OCI-LY1 (cell line): Measurements from ENCODE around the gene LGR4.

Source experiments
- H2AFZ ChIP-seq: fragments of 200-600 bp; sonication (generic), shearing (Covaris generic); 2 replicates; pipeline ENCODE4 v1.6.0; 2014; ENCODE audit warnings: antibody characterized with exemption, mild to moderate bottlenecking, low read length
- H3F3A ChIP-seq: fragments of 200-600 bp; sonication (generic), shearing (Covaris generic); 2 replicates; pipeline ENCODE4 v1.6.0; 2014; ENCODE audit warnings: mild to moderate bottlenecking, antibody characterized with exemption, low read length, moderate library complexity; ENCODE audit not compliant: insufficient read depth
- H3K27ac ChIP-seq: fragments of 200-600 bp; sonication (generic); 2 replicates; pipeline ENCODE4 v1.5.1; 2014; ENCODE audit warnings: low read length, mixed run types, mild to moderate bottlenecking, low read depth; ENCODE audit not compliant: poor library complexity, severe bottlenecking
- H3K27me3 ChIP-seq: fragments of 200-600 bp; sonication (generic); 2 replicates; pipeline ENCODE4 v1.6.0; 2014; ENCODE audit warnings: antibody characterized with exemption, mild to moderate bottlenecking, low read length, moderate library complexity; ENCODE audit not compliant: insufficient read depth
- H3K36me3 ChIP-seq: fragments of 200-600 bp; sonication (generic); 2 replicates; pipeline ENCODE4 v1.6.1; 2014; ENCODE audit warnings: mild to moderate bottlenecking, antibody characterized with exemption, low read length, moderate library complexity, mixed read lengths; ENCODE audit not compliant: insufficient read depth
- H3K4me1 ChIP-seq: fragments of 200-600 bp; sonication (generic); 2 replicates; pipeline ENCODE4 v1.5.1; 2014; ENCODE audit warnings: mild to moderate bottlenecking, low read length, moderate library complexity; ENCODE audit not compliant: insufficient read depth, severe bottlenecking
- H3K4me2 ChIP-seq: fragments of 200-600 bp; sonication (generic), shearing (Covaris generic); 2 replicates; pipeline ENCODE4 v1.6.1; 2014; ENCODE audit warnings: low read length
- H3K4me3 ChIP-seq: fragments of 200-600 bp; sonication (generic); 2 replicates; pipeline ENCODE4 v1.5.1; 2014; ENCODE audit warnings: low read length, low read depth, mild to moderate bottlenecking, mixed read lengths; ENCODE audit not compliant: poor library complexity, severe bottlenecking
- H3K79me2 ChIP-seq: fragments of 200-600 bp; shearing (Covaris generic); 2 replicates; pipeline ENCODE4 v1.6.1; 2016; ENCODE audit warnings: mixed run types, low read length, mixed read lengths; ENCODE audit not compliant: insufficient read depth
- H3K9ac ChIP-seq: fragments of 200-600 bp; sonication (generic), shearing (Covaris generic); 2 replicates; pipeline ENCODE4 v1.6.1; 2014; ENCODE audit warnings: mild to moderate bottlenecking, low read length, mixed read lengths
- H3K9me2 ChIP-seq: fragments of 200-600 bp; sonication (generic), shearing (Covaris generic); 2 replicates; pipeline ENCODE4 v1.6.1; 2014; ENCODE audit warnings: low read depth, mild to moderate bottlenecking, low read length, mixed read lengths
- H3K9me3 ChIP-seq: fragments of 200-600 bp; shearing (Covaris generic); 2 replicates; pipeline ENCODE4 v1.6.1; 2014; ENCODE audit warnings: low read length, mixed read lengths
- H4K20me1 ChIP-seq: fragments of 200-600 bp; sonication (generic), shearing (Covaris generic); 2 replicates; pipeline ENCODE4 v1.6.0; 2016; ENCODE audit warnings: mild to moderate bottlenecking, low read length; ENCODE audit not compliant: insufficient read depth
- CTCF ChIP-seq: fragments of 200-600 bp; sonication (generic), shearing (Covaris generic); IDR thresholded peaks from 2 replicates; pipeline ENCODE4 v1.5.1; 2017; ENCODE audit warnings: mild to moderate bottlenecking, antibody characterized with exemption, low read length, moderate library complexity, mixed read lengths
- EZH2 ChIP-seq: fragments of 200-600 bp; sonication (generic), shearing (Covaris generic); IDR thresholded peaks from 2 replicates; pipeline ENCODE4 v1.8.0; 2017; ENCODE audit warnings: borderline replicate concordance, mixed run types, mild to moderate bottlenecking, antibody characterized with exemption, low read length, moderate library complexity, mixed read lengths

The LGR4 gene

GRCh38 chr11:27475622-27476021 is 3.0 kb upstream of the LGR4 start:
- Histone ChIP-seq H3K27me3 (no peaks in the 10 kb centered on the region), H3K36me3 (no peaks in the 10 kb centered on the region), H3K4me2 (no peak overlapping the region), H3K27ac (no peak overlapping the region), H3K79me2 (no peaks in the 10 kb centered on the region), H3K4me3 (no peak overlapping the region), H3K4me1 (peaks cover 6% of the 10 kb centered on the region), H3K9me3 (no peaks in the 10 kb centered on the region), H2AFZ (no peak overlapping the region), H3K9me2 (no peaks in the 10 kb centered on the region), H4K20me1 (no peaks in the 10 kb centered on the region), H3F3A (no peaks in the 10 kb centered on the region), H3K9ac (no peak overlapping the region)
- TF ChIP-seq CTCF (no peak), EZH2 (no peak)

GRCh38 chr11:27473017-27473406 is 422 bp upstream of the LGR4 start:
- Histone ChIP-seq H3K4me2 (no peak overlapping the region), H3K4me1 (peaks cover 6% of the 10 kb centered on the region), H2AFZ (no peak overlapping the region), H3K9ac (no peak overlapping the region), H3K4me3 (no peak overlapping the region), H3F3A (no peaks in the 10 kb centered on the region), H3K79me2 (no peaks in the 10 kb centered on the region), H3K36me3 (no peaks in the 10 kb centered on the region), H4K20me1 (no peaks in the 10 kb centered on the region), H3K9me2 (no peaks in the 10 kb centered on the region), H3K27me3 (no peaks in the 10 kb centered on the region), H3K27ac (no peak overlapping the region), H3K9me3 (no peaks in the 10 kb centered on the region)
- TF ChIP-seq CTCF (no peak), EZH2 (no peak)

GRCh38 chr11:27471589-27472397 is 797 bp downstream of the LGR4 start:
- no peak for TF ChIP-seq EZH2
- TF ChIP-seq CTCF, result no peak
- Histone ChIP-seq H3K4me2 (peak overlapping the region; percentile 64), H3K9ac (peak overlapping the region; percentile 59; the same call in 1 of the 2 replicates), H3F3A (no peaks in the 10 kb centered on the region), H4K20me1 (no peaks in the 10 kb centered on the region), H3K27ac (no peak overlapping the region), H3K9me3 (no peaks in the 10 kb centered on the region), H3K27me3 (0 out of 2 replicates have a peak, but pooled peaks cover 4% of the 10 kb centered on the region), H2AFZ (no peak overlapping the region), H3K36me3 (no peaks in the 10 kb centered on the region), H3K9me2 (no peaks in the 10 kb centered on the region), H3K4me1 (peaks cover 6% of the 10 kb centered on the region), H3K79me2 (no peaks in the 10 kb centered on the region), H3K4me3 (peak overlapping the region; percentile 60)
